ENCODE results near the gene KSR1.
"Not testable (repeated sequence)": the region's sequence is repeated elsewhere in the genome, so short reads cannot be mapped to it uniquely, and the experiment has no call there.

KSR1 gene

DNA sequence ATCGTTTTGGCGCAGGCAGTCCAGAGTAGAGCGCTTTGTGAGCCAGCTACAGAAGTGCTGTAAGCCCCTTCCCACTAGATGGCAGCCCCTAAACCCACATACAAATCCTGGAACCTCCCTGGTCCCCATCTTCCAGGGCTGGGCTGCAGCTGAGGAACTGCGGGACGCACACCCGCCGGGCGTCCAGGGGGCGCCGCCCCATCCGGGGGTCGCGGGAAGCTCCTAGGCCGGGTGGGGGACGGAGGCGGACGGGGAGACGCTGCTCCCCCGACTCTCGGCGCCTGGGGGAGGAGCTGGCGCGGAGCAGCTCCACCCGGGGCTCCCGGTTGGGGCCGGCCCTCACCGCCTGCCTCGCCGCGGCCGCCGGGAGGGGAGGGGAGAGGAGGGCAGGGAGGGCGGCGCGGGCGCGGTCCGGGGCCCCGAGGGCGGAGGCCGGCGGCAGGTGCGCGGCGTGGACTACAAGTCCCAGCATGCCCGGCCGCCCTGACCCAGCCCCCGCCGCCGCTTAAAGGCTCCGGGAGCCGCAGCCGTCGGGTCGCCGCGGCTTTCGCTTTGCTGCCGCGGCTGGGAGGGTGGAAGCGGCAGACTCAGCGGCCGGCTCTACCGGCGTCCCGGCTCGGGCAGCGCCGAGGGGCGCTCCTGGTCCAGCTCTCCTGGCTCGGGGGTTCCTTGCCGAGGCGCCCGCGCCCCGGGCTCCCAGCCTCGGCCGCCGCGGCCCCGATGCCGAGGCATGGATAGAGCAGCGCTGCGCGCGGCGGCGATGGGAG is at the start of gene KSR1:
Gene KSR1, plus strand, starts transcription at position 535 of the 767 bp plus-strand sequence. Its CDS starts 196 bp downstream, at position 731.
- peak; percentile 83 to 85 for DNase-seq

DNA sequence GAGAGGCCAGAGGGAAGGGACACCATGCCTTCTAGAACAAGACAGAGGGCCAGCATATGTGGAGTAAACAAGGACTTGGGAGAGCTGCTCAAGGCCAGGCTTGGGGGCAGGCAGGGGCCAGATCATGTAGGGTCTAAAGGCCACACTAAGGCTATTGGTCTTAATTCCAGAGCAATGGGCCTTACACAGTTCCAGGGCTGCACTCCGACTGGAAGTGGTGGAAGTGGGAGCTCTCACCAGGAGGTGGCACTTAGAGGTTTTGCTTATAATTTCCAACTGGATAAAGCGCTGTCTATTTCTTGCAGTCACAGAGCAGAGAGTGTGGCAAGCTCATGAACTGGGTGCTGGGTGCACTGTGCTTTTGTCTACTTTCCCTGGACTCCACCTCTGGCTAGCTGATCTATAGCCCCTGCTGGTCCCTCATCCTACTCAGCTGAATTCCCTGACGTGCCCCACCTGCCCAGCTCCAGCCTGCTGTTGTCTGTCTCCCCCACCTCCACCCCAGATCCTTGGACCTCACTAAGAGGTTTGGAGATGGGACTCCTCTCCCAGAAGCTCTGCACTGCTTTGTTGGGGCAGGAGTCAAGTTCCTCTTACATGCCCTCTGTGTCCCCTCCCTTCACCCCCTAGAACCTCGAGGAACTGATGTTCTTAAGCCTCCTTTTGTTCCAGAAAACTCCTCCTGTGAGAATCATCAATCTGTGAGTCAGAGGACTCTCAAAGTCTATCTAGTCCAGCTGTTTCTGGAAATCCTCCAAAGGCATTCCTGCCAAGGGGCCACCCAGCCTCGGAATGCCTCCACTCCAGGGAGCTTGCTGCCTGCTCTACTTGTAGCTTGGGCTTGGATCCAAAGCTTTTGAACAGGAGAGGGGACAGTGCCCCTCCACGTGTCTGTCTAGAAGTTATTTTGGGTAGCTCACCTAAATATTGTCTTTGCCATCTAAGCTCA is 48.1 kb upstream of the KSR1 start:
- DNase-seq: no peak

DNA sequence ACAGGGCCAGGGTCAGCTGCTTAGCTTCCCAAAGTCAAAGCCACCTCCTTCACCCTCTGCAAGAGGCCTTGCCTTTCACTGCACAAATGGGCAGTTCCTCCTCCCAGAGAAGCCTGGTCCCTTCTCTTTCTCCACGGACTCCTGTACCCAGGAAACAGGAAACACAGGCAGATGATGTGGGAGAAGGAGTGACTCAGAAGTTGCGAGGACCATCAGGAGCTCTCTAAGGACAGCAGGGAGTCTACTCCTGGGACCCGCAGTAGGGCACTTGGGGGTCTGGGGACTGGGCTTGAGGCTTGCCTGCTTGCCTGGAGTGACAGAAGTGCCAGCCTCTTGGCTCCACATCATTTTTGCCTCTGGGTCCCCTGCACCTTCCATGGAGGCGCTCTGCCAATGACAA is 47.4 kb upstream of the KSR1 start:
- DNase-seq: no peak

DNA sequence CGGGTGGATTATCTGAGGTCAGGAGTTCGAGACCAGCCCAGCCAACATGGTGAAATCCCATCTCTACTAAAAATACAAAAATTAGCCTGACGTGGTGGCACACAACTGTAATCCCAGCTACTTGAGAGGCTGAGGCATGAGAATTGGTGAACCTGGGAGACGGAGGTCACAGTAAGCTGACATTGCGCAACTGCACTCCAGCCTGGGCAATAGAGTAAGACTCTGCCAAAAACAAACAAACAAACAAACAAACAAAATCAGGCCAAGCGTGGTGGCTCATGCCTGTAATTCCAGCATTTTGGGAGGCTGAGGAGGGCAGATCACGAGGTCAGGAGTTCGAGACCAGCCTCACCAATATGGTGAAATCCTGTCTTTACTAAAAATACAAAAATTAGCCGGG is 44.1 kb upstream of the KSR1 start:
- DNase-seq: not testable (repeated sequence)

DNA sequence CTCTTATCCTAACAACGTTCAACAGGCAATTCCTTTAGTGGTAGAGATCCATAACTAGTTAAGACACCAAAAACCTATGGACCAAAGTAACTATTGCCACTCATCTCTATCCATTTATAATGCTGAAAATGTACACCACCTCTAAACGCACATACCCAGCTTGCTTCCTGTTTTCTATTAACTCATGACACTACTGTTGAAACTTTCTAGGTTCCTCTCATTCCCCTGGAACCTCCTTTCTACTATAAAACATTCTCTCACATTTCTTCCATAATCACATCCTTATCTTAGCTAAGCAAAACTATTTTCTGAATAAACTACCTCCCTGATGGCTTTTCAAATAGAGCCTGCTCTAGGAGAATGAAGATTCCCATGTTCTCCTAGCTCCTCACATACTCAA is 42.9 kb upstream of the KSR1 start:
- DNase-seq: no peak

DNA sequence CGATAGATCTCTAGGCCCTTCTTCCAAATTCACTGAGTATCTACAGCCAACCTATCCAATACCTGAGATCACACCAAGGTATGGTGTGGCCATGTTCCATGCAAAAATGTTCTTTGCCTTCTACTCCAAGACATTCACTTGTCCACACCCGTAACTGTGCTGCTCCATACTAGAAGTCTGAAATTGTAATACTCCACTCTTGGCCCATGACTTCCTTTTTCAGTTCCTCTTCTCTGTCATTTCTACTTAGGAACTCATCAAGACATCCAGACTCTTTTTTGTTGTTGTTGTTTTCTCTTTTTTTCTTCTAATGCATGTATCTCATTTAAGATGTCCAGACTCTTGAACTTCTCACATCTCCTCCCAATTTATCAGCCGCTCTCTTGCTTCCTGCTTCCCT is 42.5 kb upstream of the KSR1 start:
- no peak for DNase-seq

DNA sequence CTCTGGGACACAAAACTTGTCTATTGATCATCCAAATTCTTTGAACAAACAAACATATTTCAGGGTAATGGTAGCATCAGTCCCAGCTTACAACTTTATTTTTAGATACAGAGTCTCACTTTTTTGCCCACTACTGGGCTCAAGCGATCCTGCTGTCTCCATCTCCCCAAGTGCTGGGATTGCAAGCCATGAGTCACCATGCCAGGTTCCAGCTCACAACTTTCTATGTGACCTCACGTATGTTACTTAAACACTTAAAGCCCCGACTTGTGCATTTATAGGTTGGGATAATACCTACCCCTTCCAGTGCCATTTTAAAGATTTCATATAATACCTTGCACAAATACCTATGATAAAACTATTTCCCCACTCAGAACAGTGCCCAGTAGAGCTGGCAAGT is 42.0 kb upstream of the KSR1 start:
- DNase-seq: no peak

DNA sequence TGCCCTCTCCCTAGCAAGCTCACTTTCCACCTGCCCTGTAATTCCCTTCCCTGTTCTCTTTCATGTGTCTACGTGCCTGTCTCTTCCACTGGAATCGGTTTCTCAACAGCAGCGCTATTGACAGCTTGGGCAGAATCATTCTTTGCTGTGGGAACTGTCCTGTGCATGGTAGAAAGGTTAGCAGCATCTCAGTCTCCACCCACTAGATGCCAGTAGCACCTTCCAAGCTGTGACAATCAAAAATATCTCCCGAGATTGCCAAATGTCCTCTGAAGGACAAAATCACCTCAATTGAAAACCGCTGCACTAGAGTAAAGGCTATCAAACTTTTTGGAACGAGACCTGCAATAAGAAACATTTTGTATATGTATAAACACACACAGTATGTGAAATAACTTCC is 41.6 kb upstream of the KSR1 start:
- no peak for DNase-seq

DNA sequence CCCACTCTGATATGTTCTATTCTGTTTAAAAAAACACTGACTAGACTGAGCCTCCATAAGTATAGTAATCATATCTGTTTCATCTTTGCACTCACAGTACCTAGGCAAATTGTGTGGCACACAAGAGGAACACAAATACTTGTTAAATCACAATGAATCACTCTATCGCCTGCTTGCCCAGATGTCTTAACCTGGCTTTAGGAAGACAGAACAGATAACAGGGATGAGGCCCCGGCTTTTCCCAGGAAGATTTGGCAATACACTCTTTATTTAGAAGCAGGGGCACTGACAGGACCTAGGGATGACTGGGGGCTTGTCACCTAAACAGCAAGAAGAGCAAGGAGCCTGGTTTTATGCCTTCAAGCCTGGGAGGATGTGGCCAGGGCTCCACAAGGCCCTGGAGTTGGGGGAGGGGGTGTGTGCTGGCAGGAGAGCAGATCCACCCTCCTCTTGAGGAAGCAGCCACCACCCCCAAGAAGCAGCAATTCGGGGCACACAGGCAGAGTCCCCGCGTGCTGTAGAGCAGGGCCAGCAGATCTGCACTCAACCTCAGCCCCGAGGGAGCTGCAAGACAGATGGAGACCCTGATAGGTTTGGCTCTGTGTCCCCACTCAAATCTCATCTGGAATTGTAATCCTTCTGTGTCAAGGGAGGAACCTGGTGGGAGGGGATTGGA is 41.0 kb upstream of the KSR1 start:
- DNase-seq: no peak

DNA sequence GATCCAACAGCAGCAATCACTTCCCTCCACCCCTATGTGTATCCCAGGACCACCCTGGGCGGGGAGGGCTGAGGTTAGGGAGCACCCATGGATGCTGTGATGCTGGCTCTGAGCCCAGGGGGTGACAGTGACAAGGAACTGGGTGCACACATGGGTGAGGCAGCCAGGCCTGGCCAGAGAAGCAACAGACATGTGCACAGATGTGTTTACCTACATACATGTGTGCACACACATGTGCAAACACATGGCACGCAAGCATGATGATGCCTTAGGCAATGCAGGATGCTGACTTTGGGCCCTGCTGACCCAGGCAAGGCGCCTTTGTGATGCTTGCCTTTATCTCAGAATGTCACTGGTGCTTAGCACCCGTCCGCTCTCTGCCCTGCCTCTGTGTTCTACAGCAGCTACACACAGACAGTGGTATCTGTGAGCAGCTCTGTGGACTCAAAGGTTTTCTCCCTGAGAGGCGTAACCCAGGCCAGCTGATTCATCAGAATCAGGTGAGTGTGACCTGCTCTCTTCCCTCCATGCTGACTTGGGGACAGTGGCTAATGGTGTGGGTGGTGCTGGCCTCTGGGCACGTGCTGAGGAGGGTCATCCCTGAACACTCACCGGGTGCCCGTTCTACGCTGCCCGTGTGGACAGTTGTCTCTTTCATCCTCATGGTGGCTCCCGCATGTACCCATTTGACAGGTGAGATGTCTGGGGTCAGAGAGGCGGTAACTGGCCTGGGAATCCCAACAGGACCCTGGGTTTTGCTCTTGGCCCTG is 38.5 kb upstream of the KSR1 start:
- DNase-seq: no peak

DNA sequence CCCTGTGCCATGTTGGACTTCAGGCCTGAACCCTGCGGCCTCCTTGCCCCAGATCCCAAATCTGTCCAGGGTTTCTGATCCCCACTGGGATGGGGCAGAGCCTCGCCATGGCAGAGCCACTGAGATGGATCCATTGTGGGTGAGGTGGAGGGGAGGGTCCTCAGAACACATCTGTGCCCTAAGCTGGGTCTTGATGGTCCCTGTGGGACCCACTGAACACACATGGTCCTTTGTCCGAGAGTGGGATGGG is 38.0 kb upstream of the KSR1 start:
- DNase-seq: no peak

DNA sequence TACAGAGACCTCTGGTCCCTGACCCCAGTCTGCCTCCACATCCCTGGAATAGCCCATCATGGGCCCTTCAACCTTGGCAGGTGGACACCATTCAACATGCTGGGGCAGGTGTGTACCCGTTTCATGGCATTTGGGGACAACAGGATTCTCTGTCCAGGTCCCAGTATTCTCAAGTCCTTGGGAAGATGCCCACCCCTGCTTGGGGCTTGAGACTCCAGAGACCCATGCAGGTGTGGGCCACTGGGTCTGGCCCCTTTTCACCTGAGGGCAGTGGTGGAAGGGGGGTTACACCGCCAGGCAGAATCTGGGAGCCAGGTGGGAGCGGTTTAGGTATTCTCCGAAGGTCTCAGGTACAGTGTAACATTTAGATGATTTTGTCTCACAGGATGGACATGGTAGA is 37.1 kb upstream of the KSR1 start:
- DNase-seq: no peak

DNA sequence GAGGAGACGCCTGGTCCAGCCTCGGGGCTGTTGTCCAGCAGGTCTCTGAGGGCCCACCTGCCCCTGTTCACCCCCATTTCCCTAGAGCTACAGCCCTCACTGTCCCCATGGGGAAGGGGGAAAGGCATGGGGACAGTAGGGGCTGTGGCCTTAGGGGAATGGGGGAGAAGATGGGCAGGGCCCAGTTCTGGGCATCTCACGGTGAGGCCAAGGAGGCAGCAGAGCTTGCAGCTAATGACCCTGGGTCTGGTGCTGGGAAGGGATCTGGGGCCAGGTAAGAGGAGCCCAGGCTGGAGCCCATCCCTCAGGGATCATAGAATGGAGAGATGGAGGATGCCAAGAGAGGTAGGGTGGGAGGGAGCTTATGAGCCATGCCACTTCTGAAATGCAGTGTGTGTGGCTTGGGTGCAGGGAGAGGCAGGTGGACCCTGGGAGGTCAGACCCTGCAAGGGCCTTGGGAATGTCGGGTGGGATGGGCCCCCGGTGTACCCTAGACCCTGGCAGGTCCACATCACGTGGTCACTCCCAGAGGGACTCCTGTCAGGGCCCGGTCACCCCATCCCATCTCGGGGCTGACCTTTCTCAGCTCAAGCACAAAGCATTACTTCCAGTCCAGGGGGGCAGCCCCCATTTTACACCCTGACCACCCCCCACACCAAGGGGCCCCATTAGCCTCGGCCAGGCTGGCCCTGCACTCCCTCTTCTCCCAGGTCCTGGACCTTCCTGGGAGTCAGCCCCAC is 35.9 kb upstream of the KSR1 start:
- DNase-seq: no peak

DNA sequence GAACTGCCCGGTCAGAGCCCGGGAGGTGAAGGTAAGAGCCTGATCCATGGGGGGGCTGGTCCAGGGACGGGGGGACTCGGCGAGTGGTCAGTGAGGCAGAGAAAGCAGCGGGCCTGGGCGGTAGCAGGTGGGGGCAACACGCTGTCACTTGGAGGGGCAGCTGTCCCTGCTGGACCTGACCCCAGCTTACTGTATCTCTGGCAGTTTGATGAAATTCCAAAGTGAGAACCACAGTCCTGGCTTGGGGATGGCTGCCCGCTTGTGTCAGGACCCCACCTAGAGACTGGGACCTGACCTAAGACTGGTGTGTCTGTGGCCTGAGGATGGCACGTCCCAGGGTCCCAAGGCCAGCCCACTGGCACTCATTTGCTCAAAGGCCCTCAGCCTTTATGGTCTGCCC is 35.1 kb upstream of the KSR1 start:
- DNase-seq: no peak

DNA sequence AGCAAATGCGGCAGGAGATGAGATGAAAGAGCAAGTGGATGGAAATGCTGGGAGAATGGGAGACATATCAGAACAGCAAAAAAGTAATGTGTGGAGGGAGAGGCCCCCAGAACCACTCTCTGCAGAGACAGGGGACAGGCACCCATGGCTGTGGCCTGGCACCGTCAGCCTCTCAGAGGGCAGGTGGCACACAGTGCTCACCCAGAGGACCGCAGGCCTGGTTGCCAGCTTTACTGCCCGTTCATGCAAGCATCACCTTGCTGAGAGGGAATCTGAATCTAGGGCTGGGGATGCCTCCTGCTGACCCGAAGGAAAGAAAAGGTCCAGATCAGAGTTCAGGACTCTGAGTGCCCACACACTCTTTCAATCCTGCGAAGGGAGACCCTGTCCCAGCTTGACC is 34.6 kb upstream of the KSR1 start:
- DNase-seq: not testable (repeated sequence)

DNA sequence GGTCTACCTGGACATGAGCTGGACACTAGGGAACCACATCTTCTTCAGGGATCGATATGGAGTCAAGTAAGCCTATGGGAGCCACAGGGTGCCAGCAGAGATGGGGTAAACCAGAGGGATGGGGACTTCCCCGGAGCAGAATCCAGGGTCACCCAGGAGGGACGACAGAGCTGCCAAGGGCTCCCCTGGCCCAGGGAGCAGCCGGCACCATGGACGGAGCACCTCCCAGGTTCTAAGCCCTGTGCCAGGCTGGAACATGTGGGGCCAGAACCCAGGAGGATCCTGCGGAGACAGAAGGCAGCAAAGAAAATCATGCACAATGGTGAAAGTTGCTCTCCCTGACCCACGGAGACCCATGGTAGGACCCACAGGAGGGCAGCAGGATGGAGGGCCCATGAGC is 33.6 kb upstream of the KSR1 start:
- no peak for DNase-seq

DNA sequence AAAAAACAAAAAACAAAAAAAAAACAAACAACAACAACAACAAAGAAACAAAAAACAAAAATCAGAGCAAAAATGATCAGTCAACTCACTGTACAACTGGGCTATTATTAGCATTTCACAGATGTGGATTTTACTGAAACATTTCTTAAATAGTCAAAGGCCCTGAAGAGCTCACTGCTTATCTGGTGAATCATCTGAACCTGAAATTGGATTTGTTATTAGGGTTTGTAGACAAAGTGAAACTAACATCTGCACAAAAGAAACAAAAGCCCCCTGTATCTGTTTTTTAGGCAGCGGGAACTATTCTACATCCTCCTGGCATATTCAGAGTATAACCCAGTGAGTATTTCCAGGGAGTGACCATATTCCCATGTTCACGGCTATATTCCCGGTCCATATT is 32.6 kb upstream of the KSR1 start:
- no peak for DNase-seq

DNA sequence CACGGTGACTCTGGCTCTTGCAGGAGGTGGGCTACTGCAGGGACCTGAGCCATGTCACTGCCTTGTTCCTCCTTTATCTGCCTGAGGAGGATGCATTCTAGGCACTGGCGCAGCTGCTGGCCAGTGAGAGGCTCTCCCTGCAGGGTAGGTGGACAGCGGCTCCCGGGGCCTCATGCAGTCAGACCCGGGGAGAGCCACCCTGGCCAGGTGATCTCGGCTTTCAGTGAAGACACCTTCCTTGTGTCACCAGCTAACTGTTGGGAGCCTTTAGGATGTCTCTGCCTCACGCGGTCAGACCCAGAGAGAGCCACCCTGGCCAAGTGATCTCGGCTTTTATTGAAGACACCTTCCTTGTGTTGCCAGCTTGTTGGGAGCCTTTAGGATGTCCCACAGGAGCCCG is 31.7 kb upstream of the KSR1 start:
- DNase-seq: no peak

DNA sequence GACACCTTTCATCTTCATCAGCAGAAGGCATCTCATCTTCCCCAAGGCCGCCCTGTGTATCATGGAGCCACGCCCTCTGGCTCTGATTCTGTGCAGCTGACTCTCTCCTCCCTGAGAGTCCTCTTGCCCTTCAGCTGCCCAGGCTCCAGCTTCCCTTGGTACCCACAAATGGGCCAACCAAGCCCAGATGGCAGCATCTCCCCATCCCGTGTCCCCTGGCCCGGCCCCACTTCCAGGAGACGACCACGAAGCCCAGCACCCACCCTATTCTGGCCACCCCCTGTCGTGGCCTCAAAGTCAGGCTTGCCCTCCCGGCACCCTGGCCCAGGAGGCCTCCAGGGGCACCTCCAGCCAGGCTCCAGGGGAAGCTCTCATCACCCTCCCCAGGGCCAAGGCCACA is 31.3 kb upstream of the KSR1 start:
- DNase-seq: no peak

DNA sequence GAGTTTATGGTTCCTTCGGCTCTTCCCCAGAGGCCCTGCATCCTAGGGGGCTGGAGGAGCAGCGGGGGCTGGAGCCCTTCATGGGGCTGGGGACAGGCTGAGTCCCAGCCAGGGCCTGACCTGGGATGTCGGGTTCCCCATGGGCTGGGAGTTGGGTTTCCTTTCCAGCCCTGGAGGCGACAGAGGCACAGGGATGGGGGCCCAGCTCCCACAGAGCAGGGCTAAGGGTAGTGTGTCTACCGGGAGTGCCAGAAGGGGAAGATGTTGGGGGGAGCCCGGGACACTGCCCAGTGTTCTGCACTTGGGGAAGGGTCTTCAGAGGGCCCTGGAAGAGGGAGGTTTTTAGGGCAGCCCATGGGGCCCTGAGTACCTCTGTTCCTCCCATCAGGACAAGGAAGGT is 30.7 kb upstream of the KSR1 start:
- not testable (repeated sequence) for DNase-seq

DNA sequence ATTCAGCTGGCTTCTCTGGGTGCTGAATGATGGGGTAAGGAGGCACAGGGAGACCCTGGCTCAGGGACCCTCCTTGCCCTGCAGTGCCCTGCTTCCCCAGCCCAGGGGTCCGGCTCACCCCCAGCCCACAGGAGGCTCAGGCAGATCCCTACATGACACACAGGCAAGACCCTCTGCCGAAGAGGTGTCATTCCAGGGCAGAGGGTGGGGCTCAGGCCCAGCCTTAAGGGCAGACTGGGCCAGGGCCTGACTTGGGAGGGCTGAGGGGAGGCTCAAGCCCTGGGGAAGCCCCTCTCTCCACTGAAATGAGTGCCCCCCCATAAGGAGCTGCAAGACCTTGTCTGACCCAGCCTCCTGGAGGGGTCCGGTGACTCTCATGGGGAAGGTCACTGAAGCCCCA is 30.3 kb upstream of the KSR1 start:
- DNase-seq: no peak

DNA sequence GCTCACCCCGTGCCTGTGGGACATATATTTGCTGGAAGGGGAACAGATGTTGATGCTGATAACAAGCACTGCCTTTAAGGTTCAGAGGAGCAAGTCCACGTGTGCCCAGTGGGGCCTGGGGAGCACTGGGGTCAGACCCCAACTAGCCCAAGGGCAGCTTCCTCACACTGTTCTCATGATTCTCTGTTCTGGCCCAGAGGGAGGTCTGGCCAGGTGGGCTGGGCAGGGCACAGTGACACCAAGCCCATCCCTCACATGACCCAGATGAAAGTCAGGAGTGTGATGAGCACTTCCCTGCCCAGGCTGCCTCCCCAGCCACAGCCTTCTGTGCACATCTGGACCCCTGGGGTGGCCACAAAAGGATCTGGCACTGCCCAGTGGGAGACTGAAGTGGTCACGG is 29.8 kb upstream of the KSR1 start:
- DNase-seq: not testable (repeated sequence)

Measured in activated CD4-positive, alpha-beta T cell treated with anti-CD3 and anti-CD28 coated beads, Interleukin-2, amount 50 U/mL, for 48 hours (primary cell).